Measurements from ENCODE around the gene NCAM1. TPM values are rescaled to one million over a fixed set of nuclear protein-coding genes. Genes with fewer than 3 reads are reported as not detected.

Gene NCAM1
- polyA plus RNA-seq, 1 experiment = 0.27 TPM

DNA sequence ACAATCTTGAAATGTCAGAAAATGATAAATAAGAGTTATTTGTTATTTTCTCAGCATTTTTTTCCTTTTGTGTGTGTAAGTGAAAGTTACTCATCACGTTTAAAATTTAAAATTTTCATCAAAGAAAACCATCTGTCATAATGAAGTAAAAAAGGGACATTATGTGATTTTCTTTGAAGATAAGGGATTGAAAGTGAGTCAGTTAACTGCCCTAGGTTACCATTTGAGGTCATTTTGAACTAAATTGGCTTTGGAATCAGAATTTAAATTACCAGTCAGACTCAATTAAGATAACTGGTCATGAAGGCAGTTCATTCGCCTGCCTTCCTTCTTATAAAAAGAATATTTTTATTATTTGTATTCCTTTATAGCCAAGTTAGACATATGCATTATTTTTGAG, 14.3 kb downstream of the NCAM1 start:
- no peak for DNase-seq (ENCODE audit: low read depth)
- no peak overlapping the region for H3K4me3 ChIP-seq (ENCODE audit: low read depth, low read length)
- TF ChIP-seq, protein P1, sequence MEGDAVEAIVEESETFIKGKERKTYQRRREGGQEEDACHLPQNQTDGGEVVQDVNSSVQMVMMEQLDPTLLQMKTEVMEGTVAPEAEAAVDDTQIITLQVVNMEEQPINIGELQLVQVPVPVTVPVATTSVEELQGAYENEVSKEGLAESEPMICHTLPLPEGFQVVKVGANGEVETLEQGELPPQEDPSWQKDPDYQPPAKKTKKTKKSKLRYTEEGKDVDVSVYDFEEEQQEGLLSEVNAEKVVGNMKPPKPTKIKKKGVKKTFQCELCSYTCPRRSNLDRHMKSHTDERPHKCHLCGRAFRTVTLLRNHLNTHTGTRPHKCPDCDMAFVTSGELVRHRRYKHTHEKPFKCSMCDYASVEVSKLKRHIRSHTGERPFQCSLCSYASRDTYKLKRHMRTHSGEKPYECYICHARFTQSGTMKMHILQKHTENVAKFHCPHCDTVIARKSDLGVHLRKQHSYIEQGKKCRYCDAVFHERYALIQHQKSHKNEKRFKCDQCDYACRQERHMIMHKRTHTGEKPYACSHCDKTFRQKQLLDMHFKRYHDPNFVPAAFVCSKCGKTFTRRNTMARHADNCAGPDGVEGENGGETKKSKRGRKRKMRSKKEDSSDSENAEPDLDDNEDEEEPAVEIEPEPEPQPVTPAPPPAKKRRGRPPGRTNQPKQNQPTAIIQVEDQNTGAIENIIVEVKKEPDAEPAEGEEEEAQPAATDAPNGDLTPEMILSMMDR (IDR thresholded peaks at IDR 0.05; ENCODE audit: insufficient read depth, low read depth, low read length) = no peak
- H3K36me3 ChIP-seq (ENCODE audit: control insufficient read depth, insufficient read depth, low read length) = no peaks in the 10 kb centered on the region
- ChIA-PET CTCF (no interaction called here), POLR2A (no interaction called here)
- no peaks in the 10 kb centered on the region for H3K27me3 ChIP-seq (ENCODE audit: control insufficient read depth, insufficient read depth, low read length)

DNA sequence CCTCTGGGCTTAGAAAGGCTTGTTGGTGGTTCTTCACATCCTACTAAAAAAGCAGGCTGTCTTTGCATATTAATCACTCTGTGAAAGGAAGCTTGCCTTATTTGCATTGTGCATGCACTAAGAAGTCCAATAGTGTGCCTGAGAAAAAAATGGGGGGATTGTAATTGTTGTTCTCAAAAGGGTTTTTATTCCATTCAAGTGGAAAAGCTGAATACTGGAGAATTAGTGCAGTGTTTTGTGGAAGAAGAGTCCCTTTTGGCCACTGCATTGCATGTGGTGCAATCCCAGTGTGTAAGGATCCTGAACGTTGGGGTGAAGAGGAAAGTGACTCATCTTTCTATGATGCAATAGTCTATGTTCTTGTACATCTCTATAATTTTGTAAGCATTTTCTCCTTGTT, 16.5 kb downstream of the NCAM1 start:
- Histone ChIP-seq H3K27me3 (ENCODE audit: control insufficient read depth, insufficient read depth, low read length) (no peaks in the 10 kb centered on the region), H3K36me3 (ENCODE audit: control insufficient read depth, insufficient read depth, low read length) (no peaks in the 10 kb centered on the region), H3K4me3 (ENCODE audit: low read depth, low read length) (no peak overlapping the region)
- ChIA-PET CTCF (no interaction called here), POLR2A (no interaction called here)
- DNase-seq (ENCODE audit: low read depth) = no peak
- TF ChIP-seq, protein P1 (IDR thresholded peaks at IDR 0.05; ENCODE audit: insufficient read depth, low read depth, low read length) = no peak

DNA sequence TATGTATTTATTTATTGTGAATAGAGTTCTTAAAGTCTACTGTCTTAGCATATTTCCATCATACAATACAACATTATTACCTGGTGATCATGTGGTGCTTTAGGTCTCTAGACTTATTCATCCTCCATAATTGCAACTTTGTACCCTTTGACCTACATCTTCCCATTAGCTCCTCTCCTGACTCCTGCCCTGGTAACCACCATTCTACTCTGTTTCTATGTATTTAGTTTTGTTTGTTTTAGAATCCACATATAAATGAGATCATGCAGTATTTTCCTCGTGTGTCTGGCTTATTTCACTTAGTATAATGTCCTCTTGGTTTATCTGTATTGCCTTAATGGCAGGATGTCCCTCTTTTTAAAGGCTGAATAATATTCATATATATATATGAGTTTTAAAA, 22.7 kb downstream of the NCAM1 start:
- Histone ChIP-seq H3K4me3 (ENCODE audit: low read depth, low read length) (no peak overlapping the region), H3K36me3 (ENCODE audit: control insufficient read depth, insufficient read depth, low read length) (no peaks in the 10 kb centered on the region), H3K27me3 (ENCODE audit: control insufficient read depth, insufficient read depth, low read length) (no peaks in the 10 kb centered on the region)
- DNase-seq (ENCODE audit: low read depth) = no peak
- TF ChIP-seq, protein P1 (IDR thresholded peaks at IDR 0.05; ENCODE audit: insufficient read depth, low read depth, low read length) = no peak
- CTCF ChIA-PET = no interaction called here
- POLR2A ChIA-PET = no interaction called here

DNA sequence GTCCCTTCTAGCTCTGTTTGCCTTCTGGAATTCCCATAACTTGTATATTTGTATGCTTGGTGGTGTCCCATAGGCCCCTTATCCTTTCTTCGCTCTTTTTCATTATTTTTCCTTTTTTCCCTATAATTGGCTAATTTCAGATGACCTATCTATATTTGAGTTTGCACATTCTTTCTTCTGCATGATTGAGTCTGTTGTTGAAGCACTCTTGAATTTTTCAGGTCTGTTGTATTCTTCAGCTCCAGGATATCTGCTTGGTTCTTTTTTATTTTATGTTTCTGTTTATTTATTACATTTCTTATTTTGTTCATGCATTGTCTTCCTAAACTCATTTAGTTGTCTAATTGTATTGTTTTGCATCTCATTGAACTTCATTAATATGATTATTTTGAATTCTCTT, 28.0 kb downstream of the NCAM1 start:
- no peak overlapping the region for H3K4me3 ChIP-seq (ENCODE audit: low read depth, low read length)
- ChIA-PET POLR2A (no interaction called here), CTCF (no interaction called here)
- DNase-seq (ENCODE audit: low read depth) = no peak
- no peaks in the 10 kb centered on the region for H3K27me3 ChIP-seq (ENCODE audit: control insufficient read depth, insufficient read depth, low read length)
- no peaks in the 10 kb centered on the region for H3K36me3 ChIP-seq (ENCODE audit: control insufficient read depth, insufficient read depth, low read length)
- TF ChIP-seq, protein P1 (IDR thresholded peaks at IDR 0.05; ENCODE audit: insufficient read depth, low read depth, low read length) = no peak

DNA sequence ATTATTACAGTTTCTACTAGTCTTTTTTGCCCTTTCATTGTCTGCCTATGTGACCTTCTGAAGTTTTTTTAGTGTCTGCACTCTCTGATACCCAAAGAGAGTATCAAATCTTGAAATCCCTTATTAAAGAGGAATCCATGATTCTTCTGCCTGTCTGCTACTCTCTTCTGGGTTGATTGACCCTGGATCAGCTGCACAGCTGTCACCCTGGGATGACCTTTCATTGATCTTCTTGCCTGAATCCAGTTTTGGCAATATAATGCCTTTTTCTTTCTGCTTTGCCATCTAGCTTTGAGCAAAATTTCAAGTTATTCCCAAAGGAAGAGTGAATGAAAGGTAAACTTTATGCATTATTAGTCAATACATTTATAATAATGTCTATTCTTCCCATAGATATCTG, 32.6 kb downstream of the NCAM1 start:
- H3K4me3 ChIP-seq (ENCODE audit: low read depth, low read length) = no peak overlapping the region
- CTCF ChIA-PET = no interaction called here
- no peaks in the 10 kb centered on the region for H3K27me3 ChIP-seq (ENCODE audit: control insufficient read depth, insufficient read depth, low read length)
- POLR2A ChIA-PET = no interaction called here
- no peak for DNase-seq (ENCODE audit: low read depth)
- TF ChIP-seq, protein P1 (IDR thresholded peaks at IDR 0.05; ENCODE audit: insufficient read depth, low read depth, low read length) = no peak
- H3K36me3 ChIP-seq (ENCODE audit: control insufficient read depth, insufficient read depth, low read length) = no peaks in the 10 kb centered on the region
